GM19035 (cell line): Measurements from ENCODE around the gene SOX13.

Experiments
- ATAC-seq: cut with Tn5 transposase; IDR thresholded peaks from one replicate; pipeline ENCODE4 v1.9.1; 2021; ENCODE audit not compliant: unreplicated experiment

SOX13 gene

GRCh38 chr1:204149635-204150565 is 77.0 kb downstream of the SOX13 start:
- ATAC-seq, result no peak

DNA sequence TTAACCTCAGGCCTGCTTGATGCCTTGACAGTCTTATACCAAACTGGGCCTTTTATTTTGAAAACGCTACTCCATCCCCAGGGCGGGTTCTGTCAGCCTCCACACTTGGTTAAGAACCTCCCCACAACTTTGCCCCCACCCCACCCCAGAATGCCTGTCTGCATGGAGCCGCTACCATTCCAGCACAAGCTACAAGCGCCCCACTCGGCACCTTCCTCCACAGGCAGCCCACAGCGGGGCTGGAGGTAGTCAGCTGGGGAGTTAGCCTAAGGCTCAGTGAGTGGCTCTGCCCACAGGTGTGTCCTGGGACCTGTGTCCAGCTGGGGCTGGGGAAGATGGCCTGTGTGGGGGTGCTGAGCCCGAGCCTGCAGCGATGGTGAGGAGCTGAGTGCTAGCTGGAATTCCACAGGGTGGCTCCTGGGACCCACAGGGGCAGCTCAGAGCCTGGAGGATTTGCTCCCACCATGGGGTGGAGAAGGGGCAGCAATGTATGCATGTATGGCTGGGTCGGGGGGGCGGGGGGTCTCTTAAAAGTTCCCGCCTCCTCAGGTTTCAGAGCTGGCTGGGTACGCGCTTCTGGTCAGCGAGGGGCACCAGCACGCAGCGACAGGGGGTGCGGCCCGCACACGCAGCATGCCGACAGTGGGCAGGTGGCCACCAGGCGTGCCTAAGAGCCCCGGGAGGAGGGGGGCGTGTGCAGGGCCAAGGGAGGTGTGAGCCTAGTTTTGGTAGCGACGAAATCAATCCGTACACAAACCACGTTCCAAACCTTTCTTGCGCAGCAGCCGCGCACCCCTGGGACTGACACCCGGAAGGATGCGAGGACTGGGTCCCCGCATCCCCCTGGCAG is 78.0 kb downstream of the SOX13 start:
- ATAC-seq, result no peak

GRCh38 chr1:204151552-204152309 is 78.8 kb downstream of the SOX13 start, which contains the start of gene ETNK2:
Gene ETNK2, minus strand, starts transcription at chr1:204152044. Its CDS starts 192 bp downstream, at chr1:204151852.
- ATAC-seq, result no peak

GRCh38 chr1:204152310-204153044 is 79.6 kb downstream of the SOX13 start:
- ATAC-seq, result no peak

- ATAC-seq, result no peak
These were observed 80.8 kb downstream of the SOX13 start for GRCh38 chr1:204153667-204154066.

DNA sequence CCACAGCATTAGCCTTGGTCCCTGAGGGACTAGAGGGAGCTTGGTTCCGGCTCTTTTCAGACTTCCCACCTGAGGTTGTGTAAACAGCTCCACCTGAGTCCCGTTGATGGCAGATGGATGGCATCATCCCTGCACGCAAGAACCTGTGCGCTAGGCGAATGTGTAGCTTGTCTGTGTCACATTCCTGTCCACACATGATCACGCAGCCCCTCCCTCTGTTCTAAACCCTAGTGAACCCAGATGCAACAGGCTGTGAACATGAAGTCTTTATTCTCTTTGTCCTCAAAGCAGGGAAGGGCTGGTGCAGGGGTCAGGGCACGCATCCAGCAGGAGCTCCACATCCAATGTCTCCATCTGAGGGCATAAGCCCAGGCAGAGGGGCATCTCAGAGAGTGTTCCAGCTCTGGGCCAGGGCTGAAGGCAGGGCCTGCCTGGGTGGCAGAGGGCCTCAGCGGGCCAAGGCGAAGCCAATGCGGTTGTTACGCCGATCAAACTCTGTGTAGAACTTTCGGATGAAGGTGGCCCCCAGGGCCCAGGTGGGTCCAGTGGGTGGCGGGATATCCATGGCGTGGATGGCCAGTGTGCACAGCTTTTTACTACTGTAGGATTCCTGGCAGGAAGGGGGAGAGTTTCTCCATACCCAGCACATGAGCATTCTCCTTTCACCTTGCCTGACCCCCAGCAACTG is 81.8 kb downstream of the SOX13 start:
- no peak for ATAC-seq

DNA sequence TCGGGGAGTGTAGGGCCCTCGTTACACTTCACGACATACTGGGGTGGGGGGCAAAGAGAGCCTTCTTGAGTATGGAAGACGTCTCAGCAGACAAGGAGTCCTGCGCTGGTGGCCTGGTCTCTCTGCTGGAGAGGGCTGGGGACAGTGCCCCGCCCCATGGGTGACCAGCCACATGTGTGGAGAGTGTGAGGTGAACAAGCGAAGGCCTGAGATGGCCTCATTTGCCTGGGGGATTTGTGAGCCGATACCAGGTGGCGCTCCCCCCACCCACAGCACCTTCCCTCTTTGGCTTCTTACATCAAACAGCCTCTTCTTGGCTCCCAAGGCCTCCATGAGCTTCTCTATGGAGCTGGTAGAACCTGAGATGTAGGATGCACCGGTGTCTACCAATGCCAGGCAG is 83.0 kb downstream of the SOX13 start:
- ATAC-seq, result no peak

GRCh38 chr1:204157962-204158361 is 85.0 kb downstream of the SOX13 start:
- ATAC-seq, result no peak

DNA sequence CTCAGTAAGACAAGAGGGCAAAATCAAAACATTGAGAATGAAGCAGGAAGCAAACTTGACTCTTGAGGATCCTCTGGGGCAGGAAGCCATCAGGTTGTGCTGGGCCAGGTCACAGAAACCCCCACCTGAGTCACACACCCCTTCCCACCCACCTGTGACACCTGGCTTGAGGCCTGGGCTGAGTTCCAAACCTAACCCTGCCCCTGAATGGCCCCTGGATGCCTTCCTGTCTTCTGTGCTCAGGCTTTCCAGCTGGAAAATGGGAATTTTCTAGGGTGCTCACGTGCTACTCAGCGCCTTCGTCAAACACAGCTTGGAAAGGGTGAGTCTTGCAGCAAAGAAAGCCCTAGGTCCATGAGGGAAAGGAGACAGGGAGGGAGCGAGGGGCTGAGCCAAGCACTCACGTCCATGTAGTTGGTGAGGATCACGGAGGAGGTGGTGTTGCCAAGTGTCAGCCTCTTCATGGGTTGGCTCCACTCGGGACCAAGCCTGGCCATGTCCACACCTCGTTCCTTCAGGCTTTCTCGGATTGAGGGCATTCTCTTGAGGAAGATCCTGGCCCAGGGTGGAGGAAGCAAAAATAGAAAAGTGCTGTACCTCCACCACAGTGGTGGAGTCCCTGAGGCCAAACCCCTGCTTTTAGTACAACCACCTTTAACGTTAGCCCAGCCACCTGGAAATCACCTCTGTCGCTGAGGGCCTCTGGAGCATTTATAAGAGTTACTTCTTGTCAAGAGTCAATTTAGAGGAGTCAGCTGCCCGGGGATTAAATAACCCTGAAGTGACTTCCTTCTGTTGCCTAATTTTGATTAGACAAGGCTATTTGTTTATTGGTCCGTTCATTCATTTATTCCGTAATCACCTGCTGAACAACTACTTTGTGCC is 88.9 kb downstream of the SOX13 start:
- no peak for ATAC-seq

GRCh38 chr1:204162494-204163074 is 89.7 kb downstream of the SOX13 start:
- no peak for ATAC-seq

DNA sequence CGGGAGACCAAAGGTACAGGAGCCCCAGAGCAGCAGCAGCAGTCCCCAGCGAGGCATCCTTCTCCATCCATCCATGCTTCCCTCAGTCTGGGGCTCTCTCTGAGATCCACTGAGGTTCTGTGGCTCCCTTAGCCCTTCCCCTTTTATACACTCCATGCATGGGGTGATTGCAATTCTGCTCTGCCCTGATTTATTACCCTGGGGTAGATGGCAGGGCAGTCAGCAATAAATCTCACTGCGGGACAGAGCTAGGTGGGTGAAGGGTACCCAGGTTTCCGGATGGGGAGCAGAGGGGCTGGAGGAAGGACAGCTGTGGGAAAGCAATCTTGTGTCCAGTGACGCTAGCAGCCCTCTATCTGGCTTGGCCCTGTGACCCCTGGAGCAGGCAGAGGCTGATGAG is 93.3 kb downstream of the SOX13 start, which contains the start of gene REN:
REN (minus strand) TSS at position 119 of the 400 bp plus-strand sequence; CDS start at position 75, 44 bp downstream.
- ATAC-seq, result no peak

DNA sequence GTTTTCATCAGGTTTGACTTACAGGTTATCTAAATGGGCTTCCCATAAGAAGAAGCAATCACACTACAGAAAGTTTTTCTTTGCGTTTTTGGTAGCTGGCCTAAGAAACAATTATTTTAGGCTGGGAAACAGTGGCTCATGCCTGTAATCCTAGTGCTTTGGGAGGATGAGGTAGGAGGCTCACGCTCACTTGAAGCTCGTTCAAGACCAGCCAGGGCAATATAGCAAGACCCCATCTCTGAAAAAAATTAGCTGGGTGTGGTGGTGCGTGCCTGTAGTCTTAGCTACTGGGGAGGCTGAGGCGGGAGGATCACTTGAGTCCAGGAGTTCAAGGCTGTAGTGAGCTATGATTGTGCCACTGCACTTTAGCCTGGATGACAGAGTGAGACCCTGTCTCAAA is 94.8 kb downstream of the SOX13 start:
- ATAC-seq, result no peak

- no peak for ATAC-seq
These were observed 96.9 kb downstream of the SOX13 start for GRCh38 chr1:204169858-204170257.

DNA sequence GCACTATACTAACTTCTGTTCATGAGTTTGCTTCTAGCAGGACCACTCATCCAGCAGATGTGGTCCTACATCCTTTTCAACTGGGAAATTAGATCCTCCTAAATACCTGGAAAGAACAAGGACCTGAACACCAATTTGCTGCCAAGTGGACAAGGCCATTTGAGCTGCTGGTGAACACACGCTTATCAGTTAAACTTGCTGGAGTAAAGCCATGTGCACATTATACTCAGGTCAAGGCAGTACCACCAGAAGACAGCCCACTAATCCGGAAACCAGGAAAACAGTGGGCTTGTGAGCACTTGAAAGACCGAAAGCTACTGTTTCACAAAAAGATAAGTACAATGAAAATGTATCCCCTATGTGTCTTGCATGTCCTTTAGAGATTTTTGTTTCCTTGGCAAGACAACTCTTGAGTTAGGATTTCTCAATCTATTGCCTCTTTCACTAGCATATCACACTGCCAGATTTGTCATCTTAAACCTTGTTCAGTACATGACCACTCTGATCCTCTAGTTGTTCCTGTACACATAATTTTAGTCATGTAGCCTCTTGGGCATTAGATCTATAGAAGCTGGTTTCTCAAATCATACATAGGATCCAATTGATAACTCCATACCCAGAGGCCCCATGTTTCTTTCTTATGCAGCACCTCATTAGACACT is 97.7 kb downstream of the SOX13 start:
- ATAC-seq, result no peak

- no peak for ATAC-seq
These were observed 98.8 kb downstream of the SOX13 start for GRCh38 chr1:204171751-204172178.

GRCh38 chr1:204172404-204173029 is 99.6 kb downstream of the SOX13 start:
- ATAC-seq, result no peak

GRCh38 chr1:204174958-204175357 is 102.0 kb downstream of the SOX13 start:
- ATAC-seq, result no peak
